Left cardiac atrium (tissue), 4 donors: Measurements from ENCODE around the gene HS3ST6. TPM values are rescaled to one million over a fixed set of nuclear protein-coding genes. Genes with fewer than 3 reads are reported as not detected.

Experiments used
- ATAC-seq, 2 donors: fragments of 200-7000 bp; cut with Tn5 transposase; one replicate each; pipeline ENCODE4 v1.9.1; 2020; ENCODE audit warnings: mild to moderate bottlenecking in 2 of 2, moderate library complexity in 2 of 2
- DNase-seq: peaks from one replicate; pipeline ENCODE4 v3.0.0-alpha.2; 2020
- intact Hi-C, 2 donors: fragments of 100-400 bp; cut with DNase I; formaldehyde crosslinking; loops; one replicate each; pipeline versions ENCODE4 v1.14.1 to v1.15.1; 2022 to 2023
- total RNA-seq, 2 donors: library from RNA; stranded (reverse); fragmentation: NEBNext Ultra II Directional; extraction: Animal tissue kit (Norgen Biotek cat#: 25700); gene quantifications; one replicate each; pipeline ENCODE4 v1.2.1, GENCODE V29; 2021
- donor health status: DM: no; HTN: yes; CAD: no.
- donor health status: DM: no; HTN: yes; CAD: no; lungs with severe emphysema.
- donor health status: DM: yes; HTN: yes; CAD: no.
- donor health status: Dilated cardiomyopathy.

HS3ST6 gene
- total RNA-seq, 2 donors from 2014 or later, result not detected

GRCh38 chr16:1862394-1862793, 55.8 kb downstream of the HS3ST6 start:
- DNase-seq, result no peak
- ATAC-seq, result no peak
- intact Hi-C loops, result no loop called here

- DNase-seq (no peak), ATAC-seq (no peak)
- intact Hi-C loops, result no loop called here
These were observed 56.5 kb downstream of the HS3ST6 start for GRCh38 chr16:1861730-1862129.

Other genes with a start within 250 kb of the HS3ST6 start
- gene JPT2, start 240.1 kb downstream of the HS3ST6 start, total RNA-seq, result 10 to 100 TPM; 29.1 to 35.3 TPM
- gene MAPK8IP3, start 212.2 kb downstream of the HS3ST6 start, total RNA-seq, result 10 to 100 TPM; 60.9 to 70.4 TPM
- 10 to 100 TPM; 35.7 to 43.4 TPM for gene NME3, start 146.9 kb downstream of the HS3ST6 start, total RNA-seq
- 10 to 100 TPM in 1 of 2 donors, 1 to 10 TPM in 1; 6.9 to 11.9 TPM for gene EME2, start 145.6 kb downstream of the HS3ST6 start, total RNA-seq
- gene MRPS34, start 145.3 kb downstream of the HS3ST6 start, total RNA-seq, result 10 to 100 TPM; 57.0 to 69.2 TPM
- gene SPSB3, start 135.8 kb downstream of the HS3ST6 start, total RNA-seq, result 10 to 100 TPM; 25.9 to 27.7 TPM
- 10 to 100 TPM; 32.5 to 33.6 TPM for gene NUBP2, start 135.5 kb downstream of the HS3ST6 start, total RNA-seq
- not detected for gene IGFALS, start 124.7 kb downstream of the HS3ST6 start, total RNA-seq
- 100 to 1,000 TPM; 113 to 123 TPM for gene HAGH, start 91.6 kb downstream of the HS3ST6 start, total RNA-seq
- gene FAHD1, start 91.2 kb downstream of the HS3ST6 start, total RNA-seq, result 10 to 100 TPM; 21.1 to 21.2 TPM
- under 1 TPM; 0.18 to 0.21 TPM for gene MEIOB, start 46.3 kb downstream of the HS3ST6 start, total RNA-seq
- gene MSRB1, start 24.8 kb upstream of the HS3ST6 start, total RNA-seq, result 10 to 100 TPM; 23.6 to 30.8 TPM
- gene RPL3L, start 36.3 kb upstream of the HS3ST6 start, total RNA-seq, result 10 to 100 TPM; 33.4 to 78.2 TPM
- 100 to 1,000 TPM; 411 to 435 TPM for gene NDUFB10, start 41.1 kb upstream of the HS3ST6 start, total RNA-seq
- gene RPS2, start 46.4 kb upstream of the HS3ST6 start, total RNA-seq, result 1,000 to 10,000 TPM; 1,152 to 1,209 TPM
- gene RNF151, start 48.4 kb upstream of the HS3ST6 start, total RNA-seq, result not detected
- 10 to 100 TPM; 19.4 to 21.5 TPM for gene TBL3, start 53.6 kb upstream of the HS3ST6 start, total RNA-seq
- not detected for gene NOXO1, start 63.1 kb upstream of the HS3ST6 start, total RNA-seq
- gene GFER, start 65.8 kb upstream of the HS3ST6 start, total RNA-seq, result 10 to 100 TPM; 18.1 to 20.6 TPM
- 1 to 10 TPM in 1 of 2 donors, under 1 TPM in 1; 0.74 to 1.9 TPM for gene SYNGR3, start 71.6 kb upstream of the HS3ST6 start, total RNA-seq
- 10 to 100 TPM; 14.7 to 22.9 TPM for gene ZNF598, start 91.4 kb upstream of the HS3ST6 start, total RNA-seq
- under 1 TPM in 1 of 2 donors, not detected in 1; 0.84 TPM for gene NPW, start 101.4 kb upstream of the HS3ST6 start, total RNA-seq
- gene NHERF2, start 108.5 kb upstream of the HS3ST6 start, total RNA-seq, result 100 to 1,000 TPM; 164 to 242 TPM
- gene NTHL1, start 129.4 kb upstream of the HS3ST6 start, total RNA-seq, result 10 to 100 TPM in 1 of 2 donors, 1 to 10 TPM in 1; 5.7 to 16.6 TPM
- gene TSC2, start 129.6 kb upstream of the HS3ST6 start, total RNA-seq, result 10 to 100 TPM; 54.3 to 73.4 TPM
- gene PKD1, start 217.5 kb upstream of the HS3ST6 start, total RNA-seq, result 100 to 1,000 TPM in 1 of 2 donors, 10 to 100 TPM in 1; 82.2 to 104 TPM
- under 1 TPM; 0.81 to 0.88 TPM for gene RAB26, start 230.2 kb upstream of the HS3ST6 start, total RNA-seq
- 10 to 100 TPM; 31.1 to 34.9 TPM for gene TRAF7, start 237.4 kb upstream of the HS3ST6 start, total RNA-seq